ENCODE measurements around the gene OTOP2. TPM values are rescaled to one million over a fixed set of nuclear protein-coding genes. Genes with fewer than 3 reads are reported as not detected.
"Not testable (repeated sequence)": the region's sequence is repeated elsewhere in the genome, so short reads cannot be mapped to it uniquely, and the experiment has no call there.

The OTOP2 gene
- total and polyA plus RNA-seq, 2 of the 4 experiments (the other 2 are of a cell fraction), result not detected

DNA sequence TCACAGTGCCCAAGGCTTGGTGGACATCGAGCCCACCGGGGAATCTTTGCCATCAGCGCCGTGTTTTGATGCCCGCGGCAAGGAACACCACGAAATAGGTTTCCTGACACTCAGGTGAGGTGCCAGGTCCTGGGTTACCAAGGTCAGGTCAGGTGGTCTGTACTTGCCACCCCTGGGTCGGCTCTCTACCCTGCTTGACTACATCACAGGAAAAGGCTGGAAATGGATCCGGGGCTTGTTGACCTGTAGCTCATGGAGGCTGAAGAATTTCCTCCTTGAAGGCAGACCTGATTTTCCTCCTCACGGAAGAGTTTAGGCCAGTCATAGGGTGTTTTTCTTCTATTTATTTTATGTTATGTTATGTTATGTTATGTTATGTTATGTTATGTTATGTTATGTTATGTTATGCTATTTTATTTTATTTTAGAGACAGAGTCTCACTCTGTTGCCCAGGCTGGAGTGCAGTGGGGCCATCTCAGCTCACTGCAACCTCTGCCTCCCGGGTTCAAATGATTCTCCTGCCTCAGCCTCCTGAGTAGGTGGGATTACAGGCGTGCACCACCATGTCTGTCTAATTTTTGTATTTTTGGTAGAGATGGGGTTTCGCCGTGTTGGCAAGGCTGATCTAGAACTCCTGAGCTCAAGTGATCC, 58.7 kb downstream of the OTOP2 start:
- peak overlapping the region; percentile 41 for H4K5ac ChIP-seq (ENCODE audit: low read depth, low read length)
- peak overlapping the region; percentile 77 for H3K4me3 ChIP-seq (ENCODE audit: insufficient read depth, low read depth, low read length)
- H2AK5ac ChIP-seq (ENCODE audit: low read depth, low read length), result peak overlapping the region; percentile 29
- H3K36me3 ChIP-seq (ENCODE audit: control insufficient read depth, insufficient read depth, low read length); DNase-seq; H2BK15ac ChIP-seq (ENCODE audit: low read depth, low read length); intact Hi-C loops (cut with micrococcal nuclease); H3K27me3 ChIP-seq (ENCODE audit: control insufficient read depth, insufficient read depth, low read length); POLR2A ChIA-PET (ENCODE audit: unreplicated experiment); CTCF ChIA-PET; H4K20me1 ChIP-seq (ENCODE audit: insufficient read depth, low read length); ATAC-seq (ENCODE audit: low read depth); H3K9me3 ChIP-seq (ENCODE audit: control insufficient read depth, insufficient read depth, low read length); H2BK20ac ChIP-seq (ENCODE audit: low read depth, low read length); H3K4me1 ChIP-seq (ENCODE audit: control insufficient read depth, insufficient read depth, low read length); H3K9me1 ChIP-seq (ENCODE audit: insufficient read depth, low read length); in situ Hi-C loops (cut with MboI; ENCODE audit: low sequenced_read_pairs); dilution Hi-C loops (cut with HindIII; ENCODE audit: low sequenced_read_pairs, unreplicated experiment); BruUV-seq (replicated peaks): not testable (repeated sequence)
- peak overlapping the region; percentile 77 to 98 for H4K8ac ChIP-seq (ENCODE audit: low read depth in 2 of 2, low read length in 2 of 2)
- 40% methylated on average over 2 of the region's 14 CpGs; no CpG with 5 or more reads in 1 of the 2 experiments for WGBS, 2 experiments (ENCODE audit: extremely low coverage in 2 of 2, insufficient read length in 1 of 2)
- H3K4ac ChIP-seq (ENCODE audit: low read depth, low read length), result peak overlapping the region; percentile 76
- H3K56ac ChIP-seq (ENCODE audit: extremely low read depth, insufficient read depth, low read length), result peak overlapping the region; percentile 14; the same call in 1 of the 2 replicates
- H4K91ac ChIP-seq (ENCODE audit: insufficient read depth, low read depth, low read length), result peak overlapping the region; percentile 24; the same call in 1 of the 2 replicates
- peak overlapping the region; percentile 33; the same call in 1 of the 2 replicates for H3K14ac ChIP-seq (replicated peaks; ENCODE audit: low read depth, low read length)
- H3K4me2 ChIP-seq (ENCODE audit: low read depth, low read length), result peak overlapping the region; percentile 71
- peak overlapping the region; percentile 28; the same call in 1 of the 2 replicates for H3K23ac ChIP-seq (ENCODE audit: low read depth, low read length)
- peak overlapping the region; percentile 83 for H3K9ac ChIP-seq (ENCODE audit: low read depth, low read length)
- peak overlapping the region; percentile 33 for H3K27ac ChIP-seq (ENCODE audit: insufficient read depth, low read length)
- peak overlapping the region; percentile 8; the same call in 1 of the 2 replicates for H3K18ac ChIP-seq (ENCODE audit: low read depth, low read length)
- H2AFZ ChIP-seq (replicated peaks; ENCODE audit: low read length, poor library complexity), result peak overlapping the region; percentile 99
- H2BK120ac ChIP-seq (ENCODE audit: low read depth, low read length), result peak overlapping the region; percentile 3; the same call in 1 of the 2 replicates
- H3K79me1 ChIP-seq (ENCODE audit: low read depth in 1 of 2, low read length in 2 of 2), result peaks cover 4 to 20% of the 10 kb centered on the region in 2 experiments; a peak in 3 of 4 replicates
- peak overlapping the region; percentile 1 for H2BK5ac ChIP-seq (ENCODE audit: low read depth, low read length, poor library complexity, severe bottlenecking)
- peak overlapping the region; percentile 70 for H2AK9ac ChIP-seq (replicated peaks; ENCODE audit: low read depth, low read length, poor library complexity)

Other genes starting within 250 kb of the OTOP2 start
- gene CD300LF, start 211.3 kb upstream of the OTOP2 start, total RNA-seq (2012; rRNA removed), result not detected in 2 replicates
- gene CD300LF, start 211.3 kb upstream of the OTOP2 start, polyA plus RNA-seq (2012; rRNA removed), result not detected in 2 replicates
- gene RAB37, start 187.0 kb upstream of the OTOP2 start, total RNA-seq (2012; rRNA removed), result not detected in 2 replicates
- gene RAB37, start 187.0 kb upstream of the OTOP2 start, polyA plus RNA-seq (2012; rRNA removed), result 0.19 TPM in 1 of 2 replicates, not detected in the other
- 3.3 and 3.8 TPM in 2 replicates for gene NHERF1, start 175.6 kb upstream of the OTOP2 start, total RNA-seq (2012; rRNA removed)
- gene NHERF1, start 175.6 kb upstream of the OTOP2 start, polyA plus RNA-seq (2012; rRNA removed), result 11.8 and 14.5 TPM in 2 replicates
- 25.8 and 48.9 TPM in 2 replicates for gene NAT9, start 147.9 kb upstream of the OTOP2 start, total RNA-seq (2012; rRNA removed)
- gene NAT9, start 147.9 kb upstream of the OTOP2 start, polyA plus RNA-seq (2012; rRNA removed), result 60.7 and 62.0 TPM in 2 replicates
- gene GRIN2C, start 64.4 kb upstream of the OTOP2 start, total RNA-seq (2012; rRNA removed), result not detected in 2 replicates
- 0.22 TPM in 1 of 2 replicates, not detected in the other for gene GRIN2C, start 64.4 kb upstream of the OTOP2 start, polyA plus RNA-seq (2012; rRNA removed)
- gene FDXR, start 51.3 kb upstream of the OTOP2 start, total RNA-seq (2012; rRNA removed), result 12.2 and 12.4 TPM in 2 replicates
- 18.6 and 21.9 TPM in 2 replicates for gene FDXR, start 51.3 kb upstream of the OTOP2 start, polyA plus RNA-seq (2012; rRNA removed)
- not detected in 2 replicates for gene FADS6, start 30.6 kb upstream of the OTOP2 start, total RNA-seq (2012; rRNA removed)
- not detected in 2 replicates for gene FADS6, start 30.6 kb upstream of the OTOP2 start, polyA plus RNA-seq (2012; rRNA removed)
- not detected in 2 replicates for gene USH1G, start 1.0 kb upstream of the OTOP2 start, total RNA-seq (2012; rRNA removed)
- not detected in 2 replicates for gene USH1G, start 1.0 kb upstream of the OTOP2 start, polyA plus RNA-seq (2012; rRNA removed)
- gene OTOP3, start 11.6 kb downstream of the OTOP2 start, total RNA-seq (2012; rRNA removed), result not detected in 2 replicates
- gene OTOP3, start 11.6 kb downstream of the OTOP2 start, polyA plus RNA-seq (2012; rRNA removed), result not detected in 2 replicates
- gene HID1, start 48.5 kb downstream of the OTOP2 start, total RNA-seq (2012; rRNA removed), result 0.18 and 0.56 TPM in 2 replicates
- gene HID1, start 48.5 kb downstream of the OTOP2 start, polyA plus RNA-seq (2012; rRNA removed), result 1.7 and 2.7 TPM in 2 replicates
- gene CDR2L, start 63.4 kb downstream of the OTOP2 start, total RNA-seq (2012; rRNA removed), result 5.6 and 5.7 TPM in 2 replicates
- 18.9 and 23.2 TPM in 2 replicates for gene CDR2L, start 63.4 kb downstream of the OTOP2 start, polyA plus RNA-seq (2012; rRNA removed)
- gene MRPL58, start 88.4 kb downstream of the OTOP2 start, total RNA-seq (2012; rRNA removed), result 42.5 and 53.9 TPM in 2 replicates
- gene MRPL58, start 88.4 kb downstream of the OTOP2 start, polyA plus RNA-seq (2012; rRNA removed), result 49.0 and 53.0 TPM in 2 replicates
- 365 and 373 TPM in 2 replicates for gene ATP5PD, start 122.7 kb downstream of the OTOP2 start, total RNA-seq (2012; rRNA removed)
- gene ATP5PD, start 122.7 kb downstream of the OTOP2 start, polyA plus RNA-seq (2012; rRNA removed), result 331 and 425 TPM in 2 replicates
- gene KCTD2, start 123.0 kb downstream of the OTOP2 start, total RNA-seq (2012; rRNA removed), result 9.1 and 9.4 TPM in 2 replicates
- gene KCTD2, start 123.0 kb downstream of the OTOP2 start, polyA plus RNA-seq (2012; rRNA removed), result 18.3 and 18.4 TPM in 2 replicates
- 1.1 and 1.8 TPM in 2 replicates for gene SLC16A5, start 163.7 kb downstream of the OTOP2 start, total RNA-seq (2012; rRNA removed)
- 5.9 and 7.1 TPM in 2 replicates for gene SLC16A5, start 163.7 kb downstream of the OTOP2 start, polyA plus RNA-seq (2012; rRNA removed)
- gene ARMC7, start 185.7 kb downstream of the OTOP2 start, total RNA-seq (2012; rRNA removed), result 1.7 and 1.8 TPM in 2 replicates
- 6.9 and 7.3 TPM in 2 replicates for gene ARMC7, start 185.7 kb downstream of the OTOP2 start, polyA plus RNA-seq (2012; rRNA removed)
- gene NT5C, start 207.5 kb downstream of the OTOP2 start, total RNA-seq (2012; rRNA removed), result 23.1 and 24.0 TPM in 2 replicates
- gene NT5C, start 207.5 kb downstream of the OTOP2 start, polyA plus RNA-seq (2012; rRNA removed), result 44.6 and 62.1 TPM in 2 replicates
- 118 and 127 TPM in 2 replicates for gene JPT1, start 230.2 kb downstream of the OTOP2 start, total RNA-seq (2012; rRNA removed)
- 236 and 272 TPM in 2 replicates for gene JPT1, start 230.2 kb downstream of the OTOP2 start, polyA plus RNA-seq (2012; rRNA removed)

Data from IMR-90 (cell line).